HepG2 (cell line): ENCODE data around the gene SAAL1. TPM values are rescaled to one million over a fixed set of nuclear protein-coding genes. Genes with fewer than 3 reads are reported as not detected.

Experiments used
- JARID2 ChIP-seq: sonication (generic); formaldehyde crosslinking; IDR thresholded peaks from 2 replicates; pipeline ENCODE4 v1.8.1; 2023; ENCODE audit warnings: missing genetic modification reagents, inconsistent platforms; ENCODE audit not compliant: insufficient replicate concordance
- KDM6A ChIP-seq: IDR thresholded peaks from 2 replicates; pipeline ENCODE4 v1.6.1; 2016; ENCODE audit warnings: low read depth
- KLF12 ChIP-seq: sonication (generic); formaldehyde crosslinking; IDR thresholded peaks from 2 replicates; pipeline ENCODE4 v1.4.0; 2020; ENCODE audit warnings: missing genetic modification reagents, borderline replicate concordance
- MED13 ChIP-seq: sonication (generic); formaldehyde crosslinking; IDR thresholded peaks from 2 replicates; pipeline ENCODE4 v1.5.0; 2020; ENCODE audit warnings: missing genetic modification reagents
- MEIS2 ChIP-seq: sonication (generic); formaldehyde crosslinking; IDR thresholded peaks from 2 replicates; pipeline ENCODE4 v1.9.0; 2021; ENCODE audit warnings: mild to moderate bottlenecking, missing genetic modification reagents
- MXD4 ChIP-seq: IDR thresholded peaks from 2 replicates; pipeline ENCODE4 v1.6.1; 2016; ENCODE audit warnings: mild to moderate bottlenecking, missing biosample characterization, missing genetic modification reagents
- NR2C2 ChIP-seq: sonication (generic); formaldehyde crosslinking; IDR thresholded peaks from 2 replicates; pipeline ENCODE4 v1.4.0; 2020; ENCODE audit warnings: missing genetic modification reagents, mild to moderate bottlenecking, moderate library complexity, borderline replicate concordance
- PRDM15 ChIP-seq: sonication (generic); formaldehyde crosslinking; IDR thresholded peaks from 2 replicates; pipeline ENCODE4 v1.4.0; 2020; ENCODE audit warnings: missing genetic modification reagents
- SMARCE1 ChIP-seq: fragments of 450-650 bp; IDR thresholded peaks from 2 replicates; pipeline ENCODE4 v1.6.1; 2017; ENCODE audit warnings: borderline replicate concordance
- SP5 ChIP-seq: IDR thresholded peaks from 2 replicates; pipeline ENCODE4 v1.6.1; 2016; ENCODE audit warnings: low read depth, borderline replicate concordance
- TAF15 ChIP-seq: fragments of 200-400 bp; formaldehyde crosslinking; IDR thresholded peaks from one replicate; pipeline ENCODE4 v1.6.1; 2018; ENCODE audit warnings: mild to moderate bottlenecking, low read depth, low read length; ENCODE audit not compliant: poor library complexity, severe bottlenecking
- TBX3 ChIP-seq: fragments of 450-650 bp; IDR thresholded peaks from 2 replicates; pipeline ENCODE4 v1.6.1; 2017; ENCODE audit warnings: antibody characterized with exemption, mild to moderate bottlenecking, inconsistent platforms, borderline replicate concordance
- TEAD3 ChIP-seq: optimal IDR thresholded peaks from 2 replicates; pipeline ENCODE3; 2016; ENCODE audit warnings: borderline replicate concordance
- TOE1 ChIP-seq: sonication (generic); formaldehyde crosslinking; IDR thresholded peaks from 2 replicates; pipeline ENCODE4 v1.4.0; 2020; ENCODE audit warnings: mild to moderate bottlenecking, missing genetic modification reagents
- ZBTB1 ChIP-seq: sonication (generic); formaldehyde crosslinking; IDR thresholded peaks from 2 replicates; pipeline ENCODE4 v1.4.0; 2020; ENCODE audit warnings: missing genetic modification reagents, borderline replicate concordance
- ZFP36L2 ChIP-seq: sonication (generic); formaldehyde crosslinking; IDR thresholded peaks from 2 replicates; pipeline ENCODE4 v1.4.0; 2020; ENCODE audit warnings: missing genetic modification reagents
- ZNF10 ChIP-seq: sonication (generic); formaldehyde crosslinking; IDR thresholded peaks from 2 replicates; pipeline ENCODE4 v1.4.0; 2020; ENCODE audit warnings: mild to moderate bottlenecking, low read depth, missing genetic modification reagents, borderline replicate concordance
- ZNF17 ChIP-seq: sonication (generic); formaldehyde crosslinking; IDR thresholded peaks from 2 replicates; pipeline ENCODE4 v1.5.0; 2020; ENCODE audit warnings: mild to moderate bottlenecking, missing genetic modification reagents
- ZNF20 ChIP-seq: sonication (generic); formaldehyde crosslinking; IDR thresholded peaks from 2 replicates; pipeline ENCODE4 v1.4.0; 2020; ENCODE audit warnings: mild to moderate bottlenecking, moderate library complexity, missing genetic modification reagents
- ZNF3 ChIP-seq: IDR thresholded peaks from 2 replicates; pipeline ENCODE4 v1.7.0; 2017; ENCODE audit warnings: inconsistent platforms
- ZNF337 ChIP-seq: sonication (generic); formaldehyde crosslinking; IDR thresholded peaks from 2 replicates; pipeline ENCODE4 v1.5.1; 2020; ENCODE audit warnings: missing genetic modification reagents, low read depth, mild to moderate bottlenecking, borderline replicate concordance
- ZNF543 ChIP-seq: sonication (generic); formaldehyde crosslinking; IDR thresholded peaks from 2 replicates; pipeline ENCODE4 v1.4.0; 2020; ENCODE audit warnings: mild to moderate bottlenecking, missing genetic modification reagents
- ZNF740 ChIP-seq: sonication (generic); formaldehyde crosslinking; IDR thresholded peaks from 2 replicates; pipeline ENCODE4 v1.4.0; 2020; ENCODE audit warnings: missing genetic modification reagents
- polyA plus RNA-seq, 8 experiments: library from polyadenylated mRNA; depleted of rRNA in 3 of 8; stranded (reverse) in 7 of 8; unstranded in 1 of 8; fragments of >200 nt; fragmentation: Illumina TruSeq in 4 of 8; extraction: Trizol in 4 of 8; gene quantifications; 2 replicates each; pipeline versions ENCODE4 v1.2.1 to v1.2.3, GENCODE V29; 2011 to 2016; ENCODE audit warnings: low read depth in 4 of 8, missing spikeins in 1 of 8, mixed read lengths in 1 of 8; ENCODE audit not compliant: insufficient read depth in 1 of 8
- total RNA-seq, 5 experiments: library from RNA; depleted of rRNA; stranded (reverse); fragments of >200 nt; fragmentation: Illumina TruSeq; extraction: Trizol; gene quantifications; 2 replicates each; pipeline ENCODE4 v1.2.3, GENCODE V29; 2016; ENCODE audit warnings: low read depth in 1 of 5

SAAL1 gene
- total and polyA plus RNA-seq, 2 of the 13 experiments (the other 11 are each of a cell fraction or from before 2014, with no cell fraction given) = 16.5 to 46.0 TPM

- TF ChIP-seq ZNF337 = no peak
- peak; percentile 76 for TF ChIP-seq TEAD3 (CRISPR knock-in tag)
- no peak for TF ChIP-seq TAF15
- TF ChIP-seq ZNF3 (CRISPR knock-in tag) = no peak
- TF ChIP-seq PRDM15 (CRISPR knock-in tag) = no peak
- peak; percentile 83; the same call in 1 of the 2 replicates for TF ChIP-seq ZNF543 (CRISPR knock-in tag)
- no peak; the same call in 1 of the 2 replicates for TF ChIP-seq ZNF17 (CRISPR knock-in tag)
- TF ChIP-seq TOE1 = no peak
- TF ChIP-seq NR2C2 = peak; percentile 69; the same call in 1 of the 2 replicates
- TF ChIP-seq SP5 = no peak
- TF ChIP-seq SMARCE1 = no peak
- peak; percentile 45; the same call in 1 of the 2 replicates for TF ChIP-seq ZFP36L2
- TF ChIP-seq MXD4 = peak; percentile 55; the same call in 1 of the 2 replicates
- TF ChIP-seq JARID2 = peak; percentile 77
- no peak for TF ChIP-seq KDM6A (CRISPR knock-in tag)
- TF ChIP-seq ZNF20 = no peak
- TF ChIP-seq MEIS2 (CRISPR knock-in tag) = peak; percentile 85; the same call in 1 of the 2 replicates
- no peak for TF ChIP-seq ZNF10 (CRISPR knock-in tag)
- TF ChIP-seq MED13 (CRISPR knock-in tag) = no peak
- TF ChIP-seq ZBTB1 (CRISPR knock-in tag) = no peak
- no peak for TF ChIP-seq KLF12 (CRISPR knock-in tag)
- TF ChIP-seq ZNF740 (CRISPR knock-in tag) = peak; percentile 90
- no peak for TF ChIP-seq TBX3
Observed at GRCh38 chr11:18105802-18106574, at the start of gene SAAL1 (continued).
